Activated CD8-positive, alpha-beta memory T cell treated with anti-CD3 and anti-CD28 coated beads for 1 hour (primary cell): Measurements from ENCODE around the gene PALM.

Experiments used
- DNase-seq, 2 donors: peaks; one replicate each; pipeline ENCODE4 v3.0.0-alpha.2; 2020; ENCODE audit warnings: low read depth in 1 of 2; ENCODE audit errors: extremely low read depth in 1 of 2

Gene PALM

DNA sequence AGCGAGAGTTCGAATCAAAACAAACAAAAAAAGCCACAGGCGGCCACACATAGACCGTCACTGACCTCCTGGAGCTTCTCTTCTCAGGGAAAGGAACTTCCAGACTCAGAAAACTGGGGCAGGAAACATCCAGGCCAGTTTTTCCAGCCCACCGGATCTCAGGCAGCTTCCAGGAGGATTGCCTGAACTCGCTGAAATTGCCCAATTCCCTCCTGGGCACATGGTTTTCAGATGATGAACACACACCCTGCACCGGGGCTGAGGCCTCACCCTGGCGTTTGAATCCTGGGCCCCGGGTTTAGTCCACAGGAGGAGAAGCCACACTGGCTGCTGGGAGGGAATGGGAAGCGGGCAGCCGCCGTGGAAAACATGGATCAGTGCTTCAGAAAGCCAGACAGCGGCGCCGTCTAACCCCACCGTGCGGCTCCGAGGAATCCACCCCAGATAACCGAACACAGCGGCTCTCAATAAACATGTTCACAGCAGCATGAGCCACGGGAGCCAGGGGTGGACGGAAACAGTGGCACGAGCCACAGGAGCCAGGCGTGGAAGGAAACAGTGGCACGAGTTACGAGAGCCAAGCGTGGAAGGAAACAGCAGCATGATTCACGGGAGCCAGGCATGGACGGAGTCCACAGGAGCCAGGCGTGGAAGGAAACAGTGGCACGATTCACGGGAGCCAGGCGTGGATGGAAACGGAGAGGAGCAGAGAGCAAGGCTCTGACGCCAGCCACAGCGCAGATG, 70.3 kb downstream of the PALM start:
- DNase-seq = no peak

DNA sequence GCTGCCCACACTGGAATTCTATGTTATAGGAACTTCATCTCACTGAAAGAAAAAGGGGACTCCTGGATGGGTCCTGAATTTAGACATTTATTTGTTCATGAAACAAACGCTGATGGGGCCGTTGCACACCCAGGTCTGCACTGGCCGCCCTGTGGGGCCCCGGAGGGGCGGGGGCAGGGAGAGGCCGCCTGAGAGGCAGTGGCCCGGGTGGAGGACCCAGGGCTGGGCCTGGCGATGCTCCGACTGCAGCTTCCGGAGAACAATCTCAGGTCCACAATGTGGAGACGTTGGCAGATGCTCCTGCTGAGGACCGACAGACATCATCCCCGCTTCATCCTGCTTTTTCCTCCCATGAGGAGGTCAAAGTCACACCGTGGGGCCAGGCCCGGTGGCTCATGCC, 72.2 kb downstream of the PALM start:
- no peak for DNase-seq

DNA sequence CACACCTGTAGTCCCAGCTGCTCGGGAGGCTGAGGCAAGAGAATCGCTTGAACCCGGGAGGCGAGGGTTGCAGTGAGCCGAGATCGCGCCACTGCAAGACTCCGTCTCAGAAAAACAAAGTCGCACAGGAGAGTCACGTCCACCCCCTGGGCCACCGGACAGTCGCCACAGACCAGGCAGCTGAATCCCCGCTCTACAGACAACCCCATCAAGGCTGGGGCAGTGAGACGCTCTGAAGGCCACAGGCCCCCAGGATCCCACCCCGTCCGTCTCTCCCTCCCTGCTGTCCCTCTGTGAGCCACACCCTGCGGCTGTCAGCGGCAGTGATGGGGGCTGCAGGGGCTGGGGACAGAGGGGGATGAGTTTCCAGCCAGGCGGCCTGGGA, 73.1 kb downstream of the PALM start:
- no peak for DNase-seq

DNA sequence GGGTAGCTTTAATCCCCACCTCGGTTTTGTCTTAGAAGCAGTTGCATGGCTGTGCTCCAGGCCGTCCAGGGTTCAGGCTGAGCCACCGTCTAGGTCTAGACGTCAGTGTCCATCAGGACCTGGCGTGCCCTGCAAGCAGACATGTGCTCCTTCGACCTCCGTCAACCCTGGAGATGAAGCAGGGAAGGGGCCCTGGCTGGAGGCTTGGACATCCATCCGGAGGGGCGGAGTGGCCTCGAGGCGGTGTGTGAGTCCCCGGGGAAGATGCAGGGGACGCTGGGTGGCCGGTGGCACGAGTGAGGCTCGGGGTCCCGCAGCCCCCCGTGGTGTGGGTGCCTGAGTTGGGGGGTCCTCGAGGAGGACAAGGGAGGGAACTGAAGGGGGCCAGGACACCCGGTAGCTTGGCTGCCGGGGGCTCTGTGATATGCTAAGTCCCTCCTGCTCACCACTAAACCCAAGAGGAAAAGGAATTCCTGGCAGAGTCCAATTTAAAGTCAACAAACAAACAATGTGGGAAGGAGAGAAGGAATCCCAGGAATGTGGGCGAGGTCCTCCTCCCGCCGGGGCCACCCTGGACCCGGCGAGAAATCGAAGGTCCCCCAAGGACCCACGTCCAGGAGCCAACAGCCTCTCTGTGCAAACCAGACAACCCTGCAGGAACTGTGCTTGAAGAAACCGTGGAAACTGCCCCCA, 73.6 kb downstream of the PALM start:
- DNase-seq = no peak

DNA sequence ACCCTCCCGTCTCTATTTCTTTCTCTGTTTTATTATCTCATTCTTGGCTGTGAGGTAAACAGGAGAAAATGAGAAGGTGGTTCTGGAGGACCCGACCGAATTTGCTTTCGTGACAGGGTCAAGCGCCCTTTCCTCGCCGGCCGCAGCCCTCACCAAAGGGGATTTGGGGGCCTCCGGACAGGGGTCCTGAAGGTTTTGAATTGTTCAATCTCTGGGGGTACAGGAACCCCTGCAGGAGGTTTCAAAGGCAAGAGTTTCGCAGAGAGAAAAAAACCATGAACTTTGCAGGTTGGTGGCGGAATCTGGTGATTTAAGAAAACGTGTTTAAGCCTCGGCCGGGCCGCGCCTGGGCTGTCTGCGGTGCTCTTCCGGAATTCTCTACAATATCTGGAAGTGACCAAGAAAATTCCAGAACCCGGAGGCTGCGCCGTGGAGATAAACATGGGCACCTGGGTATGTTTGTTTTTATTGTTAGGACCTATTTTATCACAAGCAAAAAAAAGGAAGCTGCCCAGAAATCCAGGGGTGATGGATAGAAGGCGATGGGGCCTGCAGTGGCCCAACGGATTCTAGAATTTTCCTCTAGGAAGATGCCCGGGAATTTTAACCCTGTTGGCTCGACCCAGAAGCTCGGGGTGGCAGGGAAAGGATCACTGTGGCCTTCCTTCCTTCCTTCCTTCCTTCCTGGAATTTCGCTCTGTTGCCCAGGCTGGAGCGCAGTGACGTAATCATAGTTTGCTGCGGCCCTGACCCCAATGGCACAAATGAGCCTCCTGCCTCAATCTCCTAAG, 74.3 kb downstream of the PALM start:
- DNase-seq = no peak

DNA sequence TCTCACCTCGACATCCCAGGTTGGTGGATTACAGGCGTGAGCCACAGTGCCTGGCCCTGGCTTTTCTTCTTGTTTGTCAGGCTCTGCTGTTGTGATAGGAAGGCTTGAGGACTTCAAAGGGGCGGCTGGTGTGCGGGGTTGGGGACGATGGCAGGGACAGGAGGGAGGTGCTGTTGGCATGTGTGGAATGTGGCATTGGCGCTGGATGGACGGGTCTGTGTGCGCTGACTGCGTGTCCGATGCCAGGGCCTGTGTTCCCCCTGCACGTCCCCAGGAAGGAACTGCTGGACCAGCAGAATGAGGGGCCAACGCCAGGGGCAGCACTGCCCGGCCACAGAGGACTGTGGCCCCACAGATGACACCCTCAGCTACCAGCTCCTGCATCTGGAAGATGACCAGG, 75.8 kb downstream of the PALM start:
- DNase-seq = no peak

DNA sequence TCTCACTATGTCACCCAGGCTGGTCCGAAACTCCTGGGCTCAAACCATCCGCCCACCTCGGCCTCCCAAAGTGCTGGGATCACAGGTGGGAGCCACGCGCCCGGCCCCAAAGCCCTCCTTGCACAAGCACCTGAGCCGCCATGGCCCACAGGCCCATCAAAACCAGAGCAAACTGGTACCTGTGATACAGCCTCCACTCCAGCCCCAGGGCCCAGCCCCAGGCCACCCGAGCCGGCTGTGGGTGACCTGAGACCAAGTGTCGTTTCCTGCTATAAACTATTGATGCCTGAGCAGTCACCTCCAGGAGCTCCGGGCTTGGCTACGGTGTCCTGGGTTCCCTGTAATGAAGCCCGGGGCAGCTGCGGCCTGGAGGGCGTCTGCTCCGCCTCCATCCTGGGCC, 78.8 kb downstream of the PALM start:
- DNase-seq = no peak

DNA sequence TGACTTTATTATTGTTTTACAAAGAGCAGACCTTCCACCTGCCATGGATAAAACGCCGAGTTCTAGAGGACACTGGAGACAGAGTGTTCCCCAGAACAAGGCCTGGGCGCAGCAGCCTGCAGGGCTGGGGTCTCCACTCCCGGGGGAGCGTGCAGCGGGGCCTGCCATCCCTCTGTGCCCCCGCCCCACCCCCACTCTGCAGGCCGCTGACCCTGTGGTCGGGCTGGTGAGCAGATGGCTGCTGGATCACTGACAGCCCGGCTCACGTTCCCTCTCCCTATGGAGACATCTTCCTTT, 79.9 kb downstream of the PALM start:
- no peak for DNase-seq

DNA sequence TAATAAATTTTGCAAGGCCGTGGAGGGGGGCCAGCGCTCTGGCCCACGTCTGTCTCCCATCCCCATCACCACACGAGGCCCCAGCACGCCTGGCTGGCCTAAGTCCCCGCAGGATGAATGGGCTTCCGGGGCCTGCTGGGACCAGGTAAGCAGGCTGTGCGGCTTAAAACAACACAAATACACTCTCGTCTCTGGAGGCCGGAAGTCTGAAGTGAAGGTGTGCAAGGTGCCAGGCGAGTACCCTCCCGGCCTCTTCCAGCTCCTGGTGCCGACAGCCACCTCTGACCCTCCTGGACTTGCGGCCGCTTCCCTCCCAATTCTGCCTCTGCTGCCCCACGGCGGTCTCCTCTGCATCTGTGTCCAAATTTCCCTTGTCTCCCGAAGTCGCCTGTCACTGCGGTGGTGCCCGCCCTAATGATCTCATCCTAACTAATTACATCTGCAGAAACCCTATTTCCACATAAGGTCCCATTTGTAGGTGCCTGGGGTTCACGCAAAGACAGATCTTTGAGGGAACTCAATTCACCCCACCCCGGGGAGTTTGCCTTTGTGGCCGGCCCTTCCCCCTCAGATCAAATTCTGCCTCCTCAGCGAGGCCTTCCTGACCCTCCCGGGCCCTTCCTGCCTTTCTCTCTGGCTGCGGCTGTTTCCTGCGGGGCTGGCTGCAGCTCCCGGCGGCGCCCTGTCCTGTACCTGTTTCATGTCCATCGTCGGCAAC, 80.4 kb downstream of the PALM start:
- DNase-seq = no peak

DNA sequence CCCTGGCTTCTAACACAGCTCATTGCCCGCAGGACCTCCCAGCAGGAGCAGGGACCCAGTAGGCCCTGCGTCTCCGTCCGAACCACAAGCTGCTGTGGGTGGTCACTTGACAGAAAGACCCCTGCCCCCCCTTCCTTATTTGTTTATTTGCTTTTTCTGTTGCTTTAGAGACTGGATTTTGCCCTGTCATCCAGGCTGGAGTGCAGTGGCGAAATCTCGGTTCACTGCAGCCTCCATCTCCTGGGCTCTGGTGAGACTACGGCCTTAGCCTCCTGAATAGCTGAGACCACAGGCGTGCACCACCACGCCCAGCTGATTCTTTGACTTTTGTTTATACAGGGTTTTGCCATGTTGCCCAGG, 80.9 kb downstream of the PALM start:
- no peak for DNase-seq

DNA sequence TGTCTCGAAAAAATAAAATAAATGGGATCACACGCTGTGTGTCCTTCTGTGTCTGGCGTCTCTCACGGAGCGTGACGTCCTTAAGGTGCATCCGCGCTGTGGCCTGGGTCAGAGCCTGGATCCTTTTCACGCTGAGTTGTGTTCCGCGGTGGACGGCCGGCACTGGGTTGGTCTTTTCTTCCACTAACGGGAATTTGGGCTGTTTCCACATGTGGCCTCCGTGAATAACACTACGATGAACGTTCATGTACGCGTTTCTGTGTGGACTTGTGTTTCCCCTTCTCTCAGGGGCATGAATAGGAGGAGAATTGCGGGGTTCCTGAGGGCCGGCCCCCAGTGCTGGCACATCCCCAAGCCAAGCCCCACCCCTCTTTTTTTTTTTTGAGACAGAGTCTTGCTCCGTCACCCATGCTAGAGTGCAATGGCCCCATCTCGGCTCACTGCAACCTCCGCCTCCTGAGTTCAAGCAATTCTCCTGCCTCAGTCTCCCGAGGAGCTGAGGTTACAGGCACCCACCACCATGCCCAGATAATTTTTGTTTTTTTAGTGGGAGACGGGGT, 82.4 kb downstream of the PALM start:
- no peak for DNase-seq

DNA sequence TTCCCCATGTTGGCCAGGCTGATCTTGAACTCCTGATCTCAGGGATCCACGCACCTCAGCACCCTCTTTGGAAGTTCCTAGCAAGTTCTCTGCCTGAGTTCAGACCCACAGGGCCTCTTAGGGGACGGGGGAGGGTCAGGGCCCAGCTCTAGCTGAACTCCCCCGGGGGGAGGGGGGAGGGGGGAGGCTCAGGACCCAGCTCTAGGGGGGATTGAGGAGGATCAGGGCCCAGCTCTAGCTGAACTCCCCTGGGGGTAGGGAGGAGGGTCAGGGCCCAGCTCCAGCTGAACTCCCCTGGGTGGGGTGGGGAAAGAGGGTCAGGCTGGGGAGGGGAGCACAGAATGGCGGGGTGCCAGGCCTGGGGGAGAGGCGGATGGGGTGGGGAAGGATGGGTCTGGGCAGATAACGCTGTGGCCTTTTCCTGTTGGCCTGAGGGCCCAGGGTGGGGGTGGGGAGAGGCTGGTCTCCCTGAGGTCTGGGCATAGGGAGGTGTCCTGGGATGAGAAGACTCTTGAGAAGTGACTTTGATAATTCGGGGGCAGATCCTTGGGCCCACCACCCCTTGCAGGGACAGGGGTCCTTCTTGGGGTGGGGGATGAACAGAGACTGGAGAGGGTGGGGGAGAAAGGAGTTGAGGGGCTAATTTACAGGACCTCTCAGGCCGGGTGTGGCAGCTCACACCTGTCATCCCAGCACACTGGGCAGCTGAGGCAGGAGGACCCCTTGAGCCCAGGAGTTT, 83.0 kb downstream of the PALM start:
- DNase-seq = no peak

DNA sequence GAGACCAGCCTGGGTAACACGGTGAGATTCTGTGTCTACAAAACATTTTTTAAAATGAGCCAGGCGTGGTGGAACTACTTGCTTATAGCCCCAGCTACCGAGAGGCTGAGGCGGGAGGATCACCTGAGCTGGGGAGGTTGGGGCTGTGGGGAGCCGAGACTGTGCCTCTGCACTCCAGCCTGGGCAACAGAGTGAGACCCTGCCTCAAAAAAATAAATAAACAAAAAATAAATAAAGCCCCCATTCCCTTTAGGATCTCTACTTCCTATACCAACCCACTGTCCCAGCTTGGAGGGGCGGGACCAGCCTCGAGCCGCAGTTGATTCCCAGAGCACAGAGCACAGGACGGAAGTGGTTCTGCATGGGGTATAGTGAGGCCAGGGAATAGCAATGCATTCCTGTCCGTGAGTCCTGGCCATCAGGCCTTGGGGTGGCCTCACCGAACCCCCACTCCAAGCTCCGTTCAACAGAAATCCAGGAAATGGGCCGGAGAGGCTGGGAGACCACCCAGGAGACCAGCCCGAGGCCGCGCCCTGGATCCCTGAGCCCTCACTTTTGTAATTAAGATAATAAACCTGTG, 83.7 kb downstream of the PALM start:
- no peak for DNase-seq

DNA sequence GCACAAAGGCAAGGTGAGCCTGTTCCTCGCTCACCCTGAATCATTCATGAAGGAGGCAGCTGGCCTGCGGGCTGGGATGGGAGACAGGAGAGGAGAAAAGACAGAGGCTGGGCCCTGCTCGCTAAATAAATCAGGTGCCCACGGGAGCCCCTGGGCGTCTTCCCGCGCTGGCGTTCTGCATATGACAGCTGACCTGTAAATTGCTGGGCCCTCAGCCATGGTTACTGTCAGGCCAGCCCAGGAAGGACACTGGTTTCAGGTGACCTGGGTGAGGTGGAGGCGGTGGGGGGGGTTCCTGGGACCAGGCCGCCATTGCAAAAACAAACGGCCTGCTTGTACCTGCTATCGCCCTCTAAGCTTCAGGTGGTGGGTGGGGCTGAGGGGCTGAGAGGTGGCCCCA, 85.1 kb downstream of the PALM start:
- no peak for DNase-seq

DNA sequence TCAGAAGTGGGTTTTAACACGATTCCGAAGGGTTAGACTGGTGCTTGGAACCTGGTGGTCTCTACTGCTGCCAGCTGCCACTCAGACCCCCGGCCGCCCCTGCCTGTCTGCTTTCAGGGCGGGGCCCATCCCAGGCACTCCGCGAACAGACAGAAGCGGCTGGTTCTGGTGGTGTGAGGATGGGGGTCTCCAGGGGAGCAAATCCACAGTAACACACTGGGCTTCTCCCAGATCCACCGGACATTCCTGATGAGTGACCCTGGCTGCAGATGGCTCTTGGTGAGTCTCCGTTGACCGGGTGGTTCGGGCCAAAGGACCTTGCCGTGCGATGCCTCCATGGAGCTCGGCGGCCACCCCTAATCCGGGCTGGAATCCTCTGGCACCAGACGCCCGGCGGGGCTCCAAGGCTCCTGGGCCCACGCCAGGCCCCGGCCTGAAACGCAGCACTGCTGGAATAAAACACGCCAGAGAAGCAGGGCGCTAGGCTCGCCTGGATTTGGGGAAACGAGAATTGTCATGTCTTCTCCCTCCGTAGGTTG, 86.4 kb downstream of the PALM start:
- DNase-seq = no peak

DNA sequence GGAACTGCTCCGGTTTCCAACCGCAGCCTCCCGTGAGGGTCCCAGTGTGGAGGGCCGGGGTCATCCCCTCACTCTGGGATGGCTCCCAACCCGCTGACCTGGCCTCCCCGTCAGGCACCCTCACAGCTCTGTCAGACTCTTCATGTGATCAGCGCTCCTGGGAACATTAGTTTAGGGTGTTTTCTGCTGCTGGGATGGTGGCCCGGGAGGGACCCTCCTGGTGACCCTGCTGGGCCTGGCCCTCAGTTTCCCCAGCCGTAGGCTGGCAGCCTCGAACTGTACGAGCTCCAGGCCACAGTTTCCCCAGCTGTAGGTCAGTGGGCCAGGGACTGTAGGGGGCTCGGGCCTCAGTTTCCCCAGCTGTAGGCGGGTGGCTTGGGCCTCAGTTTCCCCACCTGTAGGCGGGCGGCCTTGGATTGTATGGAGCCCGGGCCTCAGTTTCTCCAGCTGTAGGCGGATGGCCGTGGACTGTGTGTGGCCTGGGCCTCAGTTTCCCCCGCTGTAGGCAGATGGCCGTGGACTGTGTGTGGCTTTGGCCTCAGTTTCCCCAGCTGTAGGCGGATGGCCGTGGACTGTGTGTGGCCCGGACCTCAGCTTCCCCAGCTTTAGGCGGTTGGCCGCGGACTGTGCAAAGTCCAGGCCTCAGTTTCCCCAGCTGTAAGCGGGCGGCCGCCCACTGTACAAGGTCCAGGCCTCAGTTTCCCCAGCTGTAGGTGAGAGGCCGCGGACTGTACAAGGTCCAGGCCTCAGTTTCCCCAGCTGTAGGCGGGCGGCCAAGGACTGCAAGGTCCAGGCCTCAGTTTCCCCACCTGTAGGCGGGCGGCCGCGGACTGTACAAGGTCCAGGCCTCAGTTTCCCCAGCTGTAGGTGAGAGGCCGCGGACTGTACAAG, 87.2 kb downstream of the PALM start:
- no peak for DNase-seq

DNA sequence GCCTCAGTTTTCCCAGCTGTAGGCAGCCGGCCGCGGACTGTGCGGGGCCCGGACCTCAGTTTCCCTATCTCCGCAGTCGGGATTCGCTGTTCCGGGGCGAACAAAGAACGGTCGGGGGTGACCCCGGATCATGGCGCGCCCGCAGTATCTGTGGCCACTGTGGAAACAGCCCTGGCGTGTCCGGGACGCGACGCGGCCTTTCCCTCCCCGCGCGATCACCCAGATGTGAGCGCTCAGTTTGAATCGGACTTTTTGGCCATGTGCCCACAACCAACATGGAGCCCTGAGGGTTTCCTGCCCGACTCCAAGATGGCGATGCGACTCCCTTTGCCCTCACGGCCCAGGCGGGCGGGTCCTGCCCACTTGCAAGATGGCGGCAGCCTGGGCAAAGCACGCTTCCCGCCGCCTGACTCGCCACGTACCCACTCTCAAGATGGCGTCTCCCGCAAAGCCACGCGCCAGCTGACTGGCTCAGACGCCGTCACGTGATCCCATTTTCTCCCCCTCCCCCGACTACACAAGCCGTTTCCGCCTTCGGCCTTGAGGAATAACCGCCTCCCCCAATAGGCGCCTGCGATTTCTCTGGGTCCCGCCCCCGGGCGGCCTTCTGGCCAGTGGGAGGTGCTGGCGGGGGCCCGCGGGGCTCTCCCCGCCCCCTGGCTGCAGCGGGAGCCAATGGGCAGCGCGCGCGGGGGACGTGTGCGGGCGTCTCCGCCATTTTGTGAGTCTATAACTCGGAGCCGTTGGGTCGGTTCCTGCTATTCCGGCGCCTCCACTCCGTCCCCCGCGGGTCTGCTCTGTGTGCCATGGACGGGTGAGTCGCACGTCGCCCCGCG, 88.2 kb downstream of the PALM start, which contains the start of gene PTBP1:
Gene PTBP1 (plus strand): TSS at position 761 of the 836 bp plus-strand sequence. CDS start 46 bp downstream, at position 807.
- DNase-seq = peak; percentile 97 to 99
